ENCODE measurements around the gene PRR20G. TPM values are rescaled to one million over a fixed set of nuclear protein-coding genes. Genes with fewer than 3 reads are reported as not detected.

The PRR20G gene
- total RNA-seq, 1 donor from 2014 or later: not detected

DNA sequence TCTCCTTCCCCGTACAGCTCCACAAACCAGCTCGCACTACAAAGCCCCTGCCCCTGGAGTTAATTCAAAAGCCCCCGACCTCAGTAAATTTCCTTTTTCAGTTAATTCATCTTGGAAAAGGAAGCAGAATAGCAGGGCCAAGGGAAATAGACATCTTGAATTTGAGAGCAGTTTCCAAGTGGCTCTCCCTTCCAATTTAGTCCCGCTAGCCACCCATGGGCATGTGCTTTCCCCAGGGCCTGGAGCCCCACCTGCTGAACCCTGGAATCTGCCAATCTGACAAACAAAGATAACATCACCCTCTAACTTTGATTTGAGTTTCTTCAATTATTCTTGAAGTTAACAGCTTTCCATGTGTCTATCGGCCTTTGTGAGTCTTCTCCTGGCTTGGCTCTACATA, 31.7 kb downstream of the PRR20G start:
- Mint-ChIP-seq H3K27ac (ENCODE audit: unreplicated experiment) (no peak overlapping the region), H3K36me3 (ENCODE audit: low read depth, unreplicated experiment) (no peaks in the 10 kb centered on the region), H3K9me3 (ENCODE audit: unreplicated experiment) (peaks cover 6% of the 10 kb centered on the region), H3K4me1 (ENCODE audit: low read depth, unreplicated experiment) (no peaks in the 10 kb centered on the region), H3K27me3 (ENCODE audit: low read depth, unreplicated experiment) (peaks cover 55% of the 10 kb centered on the region), H3K4me3 (ENCODE audit: unreplicated experiment) (no peak overlapping the region)
- no peak overlapping the region for H3K4me3 ChIP-seq (ENCODE audit: insufficient read depth, low read depth, low read length)
- H3K27me3 ChIP-seq (ENCODE audit: insufficient read depth, low read length): no peaks in the 10 kb centered on the region
- no peaks in the 10 kb centered on the region for H3K4me1 ChIP-seq (ENCODE audit: insufficient read depth, low read length)
- H3K27ac ChIP-seq (ENCODE audit: low read depth, low read length): no peak overlapping the region
- no peaks in the 10 kb centered on the region for H4K20me1 ChIP-seq (ENCODE audit: insufficient read depth, low read length)
- TF ChIP-seq, protein P1, sequence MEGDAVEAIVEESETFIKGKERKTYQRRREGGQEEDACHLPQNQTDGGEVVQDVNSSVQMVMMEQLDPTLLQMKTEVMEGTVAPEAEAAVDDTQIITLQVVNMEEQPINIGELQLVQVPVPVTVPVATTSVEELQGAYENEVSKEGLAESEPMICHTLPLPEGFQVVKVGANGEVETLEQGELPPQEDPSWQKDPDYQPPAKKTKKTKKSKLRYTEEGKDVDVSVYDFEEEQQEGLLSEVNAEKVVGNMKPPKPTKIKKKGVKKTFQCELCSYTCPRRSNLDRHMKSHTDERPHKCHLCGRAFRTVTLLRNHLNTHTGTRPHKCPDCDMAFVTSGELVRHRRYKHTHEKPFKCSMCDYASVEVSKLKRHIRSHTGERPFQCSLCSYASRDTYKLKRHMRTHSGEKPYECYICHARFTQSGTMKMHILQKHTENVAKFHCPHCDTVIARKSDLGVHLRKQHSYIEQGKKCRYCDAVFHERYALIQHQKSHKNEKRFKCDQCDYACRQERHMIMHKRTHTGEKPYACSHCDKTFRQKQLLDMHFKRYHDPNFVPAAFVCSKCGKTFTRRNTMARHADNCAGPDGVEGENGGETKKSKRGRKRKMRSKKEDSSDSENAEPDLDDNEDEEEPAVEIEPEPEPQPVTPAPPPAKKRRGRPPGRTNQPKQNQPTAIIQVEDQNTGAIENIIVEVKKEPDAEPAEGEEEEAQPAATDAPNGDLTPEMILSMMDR (IDR thresholded peaks at IDR 0.05; ENCODE audit: insufficient read depth, low read depth, low read length): no peak
- TF ChIP-seq EZH2 (IDR thresholded peaks at IDR 0.05; ENCODE audit: insufficient read depth, low read length): no peak
- H3K79me2 ChIP-seq (ENCODE audit: insufficient read depth, low read length): no peaks in the 10 kb centered on the region
- DNase-seq (ENCODE audit: low read depth): no peak
- H3K36me3 ChIP-seq (ENCODE audit: insufficient read depth, low read length): no peaks in the 10 kb centered on the region
- H2AFZ ChIP-seq (ENCODE audit: low read depth, low read length): no peak overlapping the region
- FAIRE-seq: no peak
- no peak overlapping the region for H3K9ac ChIP-seq (ENCODE audit: low read length)
- no peaks in the 10 kb centered on the region for H3K9me3 ChIP-seq (ENCODE audit: insufficient read depth, low read depth, low read length)
- H3K4me2 ChIP-seq (ENCODE audit: low read length): no peak overlapping the region

DNA sequence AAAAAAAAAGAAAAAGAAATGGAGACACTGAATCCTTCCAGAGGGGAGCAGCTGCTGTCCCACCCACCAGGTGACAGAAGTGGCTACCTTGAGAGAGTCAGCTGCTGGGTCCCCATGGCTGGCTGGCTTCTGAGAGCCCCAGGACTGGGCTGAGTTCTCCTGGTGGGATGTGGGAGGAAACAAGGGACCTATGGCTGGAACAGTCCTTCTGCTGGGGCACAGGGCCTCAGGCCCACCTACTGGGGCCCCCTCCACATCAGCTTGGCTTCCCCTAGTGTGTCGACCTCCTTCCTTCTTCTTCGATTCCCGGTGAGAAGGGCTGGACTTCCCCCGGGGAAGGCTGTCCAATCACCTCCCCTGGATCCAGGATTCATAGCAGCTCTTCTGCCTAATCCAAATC, 32.3 kb downstream of the PRR20G start:
- Histone ChIP-seq H4K20me1 (ENCODE audit: insufficient read depth, low read length) (no peaks in the 10 kb centered on the region), H3K9ac (ENCODE audit: low read length) (no peak overlapping the region), H3K4me1 (ENCODE audit: insufficient read depth, low read length) (no peaks in the 10 kb centered on the region), H2AFZ (ENCODE audit: low read depth, low read length) (no peak overlapping the region), H3K9me3 (ENCODE audit: insufficient read depth, low read depth, low read length) (no peaks in the 10 kb centered on the region), H3K4me2 (ENCODE audit: low read length) (no peak overlapping the region), H3K36me3 (ENCODE audit: insufficient read depth, low read length) (no peaks in the 10 kb centered on the region), H3K27ac (ENCODE audit: low read depth, low read length) (no peak overlapping the region), H3K27me3 (ENCODE audit: insufficient read depth, low read length) (no peaks in the 10 kb centered on the region), H3K4me3 (ENCODE audit: insufficient read depth, low read depth, low read length) (no peak overlapping the region), H3K79me2 (ENCODE audit: insufficient read depth, low read length) (no peaks in the 10 kb centered on the region)
- Mint-ChIP-seq H3K27ac (ENCODE audit: unreplicated experiment) (no peak overlapping the region), H3K4me3 (ENCODE audit: unreplicated experiment) (no peak overlapping the region), H3K36me3 (ENCODE audit: low read depth, unreplicated experiment) (no peaks in the 10 kb centered on the region), H3K4me1 (ENCODE audit: low read depth, unreplicated experiment) (no peaks in the 10 kb centered on the region), H3K9me3 (ENCODE audit: unreplicated experiment) (peaks cover 6% of the 10 kb centered on the region), H3K27me3 (ENCODE audit: low read depth, unreplicated experiment) (peaks cover 54% of the 10 kb centered on the region)
- TF ChIP-seq, protein P1 (IDR thresholded peaks at IDR 0.05; ENCODE audit: insufficient read depth, low read depth, low read length): no peak
- no peak for TF ChIP-seq EZH2 (IDR thresholded peaks at IDR 0.05; ENCODE audit: insufficient read depth, low read length)
- DNase-seq (ENCODE audit: low read depth) (no peak), FAIRE-seq (no peak)

GRCh38 chr3:127254730-127255129, 33.1 kb downstream of the PRR20G start:
- Histone ChIP-seq H2AFZ (ENCODE audit: low read depth, low read length) (no peak overlapping the region), H3K4me2 (ENCODE audit: low read length) (no peak overlapping the region), H3K9ac (ENCODE audit: low read length) (no peak overlapping the region), H4K20me1 (ENCODE audit: insufficient read depth, low read length) (no peaks in the 10 kb centered on the region), H3K4me1 (ENCODE audit: insufficient read depth, low read length) (no peaks in the 10 kb centered on the region), H3K27ac (ENCODE audit: low read depth, low read length) (no peak overlapping the region), H3K27me3 (ENCODE audit: insufficient read depth, low read length) (no peaks in the 10 kb centered on the region), H3K79me2 (ENCODE audit: insufficient read depth, low read length) (no peaks in the 10 kb centered on the region), H3K36me3 (ENCODE audit: insufficient read depth, low read length) (no peaks in the 10 kb centered on the region), H3K9me3 (ENCODE audit: insufficient read depth, low read depth, low read length) (no peaks in the 10 kb centered on the region), H3K4me3 (ENCODE audit: insufficient read depth, low read depth, low read length) (no peak overlapping the region)
- Mint-ChIP-seq H3K4me3 (ENCODE audit: unreplicated experiment) (no peak overlapping the region), H3K27me3 (ENCODE audit: low read depth, unreplicated experiment) (peaks cover 51% of the 10 kb centered on the region), H3K4me1 (ENCODE audit: low read depth, unreplicated experiment) (no peaks in the 10 kb centered on the region), H3K27ac (ENCODE audit: unreplicated experiment) (no peak overlapping the region), H3K36me3 (ENCODE audit: low read depth, unreplicated experiment) (no peaks in the 10 kb centered on the region), H3K9me3 (ENCODE audit: unreplicated experiment) (peaks cover 6% of the 10 kb centered on the region)
- FAIRE-seq: no peak
- TF ChIP-seq EZH2 (IDR thresholded peaks at IDR 0.05; ENCODE audit: insufficient read depth, low read length): no peak
- TF ChIP-seq, protein P1 (IDR thresholded peaks at IDR 0.05; ENCODE audit: insufficient read depth, low read depth, low read length): peak; percentile 8
- no peak for DNase-seq (ENCODE audit: low read depth)

All from astrocyte (in vitro differentiated cells and primary cell).